HG02763 (cell line): ENCODE measurements around the gene HELZ.

Experiments used
- ATAC-seq: cut with Tn5 transposase; IDR thresholded peaks from one replicate; pipeline ENCODE4 v1.9.1; 2021; ENCODE audit warnings: mild to moderate bottlenecking, moderate library complexity; ENCODE audit not compliant: unreplicated experiment

Gene HELZ

DNA sequence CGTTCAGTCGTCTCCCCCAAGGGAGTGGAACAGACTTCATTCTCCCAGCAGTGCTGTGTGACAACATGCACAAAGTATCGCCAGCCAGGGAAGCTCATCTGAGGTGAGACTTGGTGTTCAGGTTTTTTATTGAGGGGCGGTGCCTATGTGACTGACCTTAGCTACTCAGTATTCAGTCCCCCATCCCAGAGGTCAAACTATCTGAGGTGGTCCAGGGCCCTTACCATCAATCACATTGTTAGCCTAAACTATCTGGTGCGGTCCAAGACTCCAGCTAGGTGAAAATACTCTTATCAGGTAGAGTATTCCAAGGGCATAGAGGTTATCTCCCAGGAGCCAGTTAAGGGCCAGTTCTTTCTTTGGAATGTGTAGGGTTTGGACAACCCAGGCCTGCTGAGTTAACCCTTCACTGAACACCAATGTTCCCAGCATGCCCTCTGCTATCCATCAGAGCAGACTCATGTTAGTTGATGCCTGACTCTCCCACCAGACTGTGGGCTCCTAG, 206.1 kb downstream of the HELZ start:
- ATAC-seq, result no peak

- peak; percentile 68 for ATAC-seq
Measured at GRCh38 chr17:67035131-67036083, 209.6 kb downstream of the HELZ start.

GRCh38 chr17:67033613-67034012, 211.4 kb downstream of the HELZ start:
- ATAC-seq, result no peak

GRCh38 chr17:67032985-67033384, 212.0 kb downstream of the HELZ start:
- no peak for ATAC-seq

DNA sequence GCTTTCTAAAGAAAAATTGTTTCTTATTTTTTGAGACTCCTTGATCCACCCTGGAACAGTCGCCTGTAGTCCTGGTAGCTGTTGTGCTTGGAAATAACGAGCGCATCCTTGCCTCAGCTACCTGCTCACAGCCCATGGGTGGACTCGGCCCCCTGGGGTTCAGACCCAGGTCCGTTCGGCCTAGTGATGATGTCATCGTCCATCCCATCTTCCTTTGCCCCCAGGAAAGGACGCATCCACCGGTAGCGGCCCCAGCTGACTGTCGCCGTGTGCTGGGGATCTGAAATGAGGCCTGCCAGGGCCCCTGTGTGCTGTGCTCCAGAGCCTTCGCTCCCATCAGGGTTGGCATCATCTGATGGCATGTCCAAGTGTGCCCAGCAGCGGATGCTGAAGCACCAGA, 212.6 kb downstream of the HELZ start:
- ATAC-seq, result no peak

DNA sequence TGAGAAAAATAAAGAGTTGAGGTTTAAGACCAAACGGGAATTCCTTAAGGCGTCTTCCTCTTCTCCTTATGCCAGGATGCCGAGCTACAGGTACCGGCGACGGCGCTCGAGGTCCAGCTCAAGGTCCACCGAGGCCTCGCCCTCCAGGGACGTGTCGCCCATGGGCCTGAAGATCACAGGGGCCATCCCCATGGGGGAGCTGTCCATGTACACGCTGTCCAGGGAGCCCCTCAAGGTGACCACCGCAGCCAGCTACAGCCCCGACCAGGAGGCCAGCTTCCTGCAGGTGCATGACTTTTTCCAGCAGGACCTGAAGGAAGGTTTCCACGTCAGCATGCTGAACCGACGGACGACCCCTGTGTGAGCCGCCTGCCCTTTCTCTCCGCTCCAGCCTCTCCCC, 214.4 kb downstream of the HELZ start:
- ATAC-seq, result no peak

GRCh38 chr17:67027031-67027628, 217.9 kb downstream of the HELZ start:
- ATAC-seq, result no peak

GRCh38 chr17:67026341-67026740, 218.7 kb downstream of the HELZ start:
- no peak for ATAC-seq

DNA sequence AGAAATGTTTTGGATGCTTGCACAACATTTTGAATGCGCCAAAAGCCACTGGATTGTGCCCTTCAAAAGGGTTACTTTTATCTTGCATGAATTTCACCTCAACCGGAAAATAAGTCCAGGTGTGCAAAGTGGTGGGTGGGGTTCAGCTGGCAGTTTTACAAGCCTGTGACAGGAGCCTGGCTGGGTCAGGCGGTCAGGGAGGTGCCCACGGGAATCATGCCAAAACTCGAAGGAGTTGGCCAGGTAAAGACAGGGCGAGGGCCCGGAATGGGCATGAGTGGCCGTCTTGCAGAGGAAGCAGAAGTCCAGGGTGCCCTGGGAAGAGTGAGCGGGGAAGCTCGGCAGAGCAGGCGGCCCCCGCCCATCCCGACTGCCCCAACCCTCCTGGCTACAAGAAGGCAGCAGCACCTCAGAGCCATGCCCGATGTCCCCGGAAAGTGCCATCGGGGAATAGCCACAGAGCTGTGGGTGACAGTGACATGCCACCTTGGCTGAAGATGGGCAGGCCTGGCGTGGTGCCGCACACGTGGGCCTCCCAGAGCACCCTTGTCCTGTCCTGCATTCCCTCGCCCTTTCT, 219.7 kb downstream of the HELZ start:
- no peak for ATAC-seq

DNA sequence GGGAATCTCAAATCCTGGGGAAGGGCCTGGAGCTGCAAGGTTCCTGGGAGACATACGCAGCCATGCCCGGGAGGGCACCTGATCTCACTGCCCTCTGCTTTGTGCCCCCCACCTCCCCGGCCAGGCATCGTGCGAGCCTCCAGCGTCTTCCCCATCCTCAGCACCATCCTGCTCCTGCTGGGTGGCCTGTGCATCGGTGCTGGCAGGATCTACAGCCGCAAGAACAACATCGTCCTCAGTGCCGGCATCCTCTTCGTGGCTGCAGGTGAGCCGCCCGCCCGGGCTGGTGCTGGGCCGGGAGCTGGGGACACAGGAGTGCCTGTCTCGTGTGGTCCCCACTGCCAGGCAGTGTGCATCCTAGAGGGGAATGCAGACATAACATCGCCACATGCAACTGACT, 220.3 kb downstream of the HELZ start:
- ATAC-seq, result no peak

DNA sequence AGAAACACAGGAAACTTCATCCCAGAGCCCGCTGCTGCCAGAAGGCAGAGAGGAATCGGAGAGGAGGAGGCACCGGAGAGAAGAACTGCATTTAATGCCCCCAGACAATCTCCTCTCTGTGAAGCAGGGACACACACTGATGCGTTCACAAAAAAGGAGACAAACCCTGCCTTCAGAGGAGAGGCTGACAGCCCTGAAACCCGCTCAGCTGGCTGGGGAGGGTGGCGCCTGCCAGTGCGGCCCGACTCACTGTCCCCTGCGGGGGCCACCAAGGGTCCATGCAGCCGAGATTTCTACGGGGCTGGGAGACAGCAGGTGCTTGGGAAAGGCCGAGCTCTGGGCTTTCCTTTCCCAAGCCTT, 222.6 kb downstream of the HELZ start:
- no peak for ATAC-seq

DNA sequence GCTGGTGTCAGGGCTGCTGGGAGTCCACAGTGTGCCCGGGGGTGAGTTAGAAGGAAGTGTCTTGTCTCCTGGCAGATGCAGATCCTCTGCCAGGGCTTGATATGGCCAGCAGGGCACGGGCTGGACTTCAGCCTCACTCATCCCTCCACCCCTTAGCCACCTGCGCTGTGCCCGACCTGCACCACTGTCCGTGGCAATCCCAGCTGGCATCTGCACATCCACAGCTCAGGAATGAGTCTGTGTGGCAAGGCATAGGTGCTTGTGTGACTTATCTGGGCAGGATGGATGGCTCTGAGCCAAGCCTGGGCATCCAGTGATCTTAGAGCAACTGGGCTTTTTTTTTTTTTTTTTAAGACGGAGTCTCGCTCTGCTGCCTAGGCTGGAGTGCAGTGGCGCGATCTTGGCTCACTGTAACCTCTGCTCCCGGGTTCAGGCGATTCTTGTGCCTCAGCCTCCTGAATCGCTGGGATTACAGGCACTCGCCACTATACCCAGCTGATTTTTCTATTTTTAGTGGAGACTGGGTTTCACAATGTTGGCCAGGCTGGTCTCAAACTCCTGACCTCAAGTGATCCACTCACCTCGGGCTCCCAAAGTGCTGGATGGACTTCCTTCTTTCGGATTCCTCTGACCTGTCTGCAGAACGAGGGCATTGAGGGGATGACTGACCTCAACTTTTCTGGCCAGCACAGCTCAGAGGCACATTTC, 223.1 kb downstream of the HELZ start:
- ATAC-seq, result no peak

DNA sequence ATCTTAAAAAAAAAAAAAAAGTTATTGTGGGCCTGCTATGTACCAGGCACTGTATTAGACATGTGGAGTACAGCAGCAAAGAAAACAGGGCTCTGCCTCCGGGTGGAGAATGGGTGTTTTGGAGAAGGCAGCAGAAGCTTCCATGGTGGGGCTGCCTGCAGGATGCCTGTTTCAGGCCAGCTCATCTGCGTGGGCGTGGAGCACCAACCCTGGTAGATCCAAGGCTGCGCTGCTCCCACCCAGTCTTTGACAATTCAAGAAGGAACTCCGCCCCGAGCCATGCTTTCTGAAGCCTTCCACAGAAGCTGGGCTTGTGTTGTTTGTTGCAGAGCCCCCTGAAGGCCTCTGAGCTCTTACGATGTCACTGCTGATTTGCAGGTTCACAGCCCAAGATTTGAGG, 223.8 kb downstream of the HELZ start:
- ATAC-seq, result no peak
